Colonic mucosa (tissue), 4 donors: ENCODE results near the gene LAMC1. TPM values are rescaled to one million over a fixed set of nuclear protein-coding genes. Genes with fewer than 3 reads are reported as not detected.

ENCODE experiments used
- DNase-seq: peaks from one replicate; pipeline ENCODE4 v3.0.0-alpha.2; 2020
- H3K27ac ChIP-seq: fragments of 200-600 bp; one replicate; pipeline ENCODE4 v1.8.0; 2021
- H3K27me3 ChIP-seq: fragments of 200-600 bp; one replicate; pipeline ENCODE4 v1.8.0; 2021
- H3K36me3 ChIP-seq: fragments of 200-600 bp; one replicate; pipeline ENCODE4 v1.8.0; 2021
- H3K4me1 ChIP-seq: fragments of 200-600 bp; one replicate; pipeline ENCODE4 v1.8.0; 2021; ENCODE audit warnings: mild to moderate bottlenecking
- H3K4me3 ChIP-seq: fragments of 200-600 bp; one replicate; pipeline ENCODE4 v1.8.0; 2021
- H3K9ac ChIP-seq, 2 donors: one replicate each; pipeline ENCODE4 v1.7.0; 2013; ENCODE audit warnings: control low read depth in 2 of 2, low read depth in 2 of 2, low read length in 2 of 2
- H3K9me3 ChIP-seq: fragments of 200-600 bp; one replicate; pipeline ENCODE4 v1.8.0; 2021
- intact Hi-C: fragments of 100-400 bp; cut with DNase I; formaldehyde crosslinking; loops from one replicate; pipeline ENCODE4 v1.14.1; 2022
- total RNA-seq, 2 donors: library from RNA; stranded (reverse); fragmentation: NEBNext Ultra II Directional in 1 of 2; extraction: Animal tissue kit (Norgen Biotek cat#: 25700) in 1 of 2; gene quantifications; one replicate each; pipeline ENCODE4 v1.2.1, GENCODE V29; 2021
- TF ChIP-seq, protein P1 (sequence below): fragments of 200-600 bp; IDR thresholded peaks from one replicate; pipeline ENCODE4 v1.8.0; 2022; ENCODE audit warnings: antibody characterized with exemption, mild to moderate bottlenecking
- donor health status: healthy.
- donor health status: DM: no; HTN: no; CAD: no.
- donor health status: DM: no; HTN: no; CAD: no.

The LAMC1 gene
- total RNA-seq, 2 donors from 2014 or later = 28.0 to 54.6 TPM

DNA sequence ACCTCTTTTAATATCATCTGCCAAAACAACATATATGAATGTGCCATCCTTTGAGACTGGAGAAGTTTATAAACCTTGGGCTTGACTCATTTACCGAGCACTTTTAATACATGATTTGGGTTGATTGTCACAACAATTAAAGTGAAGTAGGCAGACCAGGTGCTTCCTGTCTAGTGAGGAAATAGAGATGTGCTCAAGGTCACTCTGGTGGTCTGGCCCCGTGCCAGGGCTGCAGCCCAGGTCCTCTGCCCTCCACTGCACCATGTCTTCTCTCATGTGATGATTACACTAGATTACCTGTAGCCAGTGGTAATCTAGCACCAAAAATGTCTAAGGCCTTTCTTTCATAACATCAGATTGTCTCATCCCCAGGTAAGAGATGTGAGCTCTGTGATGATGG is 101.0 kb downstream of the LAMC1 start:
- TF ChIP-seq, protein P1, sequence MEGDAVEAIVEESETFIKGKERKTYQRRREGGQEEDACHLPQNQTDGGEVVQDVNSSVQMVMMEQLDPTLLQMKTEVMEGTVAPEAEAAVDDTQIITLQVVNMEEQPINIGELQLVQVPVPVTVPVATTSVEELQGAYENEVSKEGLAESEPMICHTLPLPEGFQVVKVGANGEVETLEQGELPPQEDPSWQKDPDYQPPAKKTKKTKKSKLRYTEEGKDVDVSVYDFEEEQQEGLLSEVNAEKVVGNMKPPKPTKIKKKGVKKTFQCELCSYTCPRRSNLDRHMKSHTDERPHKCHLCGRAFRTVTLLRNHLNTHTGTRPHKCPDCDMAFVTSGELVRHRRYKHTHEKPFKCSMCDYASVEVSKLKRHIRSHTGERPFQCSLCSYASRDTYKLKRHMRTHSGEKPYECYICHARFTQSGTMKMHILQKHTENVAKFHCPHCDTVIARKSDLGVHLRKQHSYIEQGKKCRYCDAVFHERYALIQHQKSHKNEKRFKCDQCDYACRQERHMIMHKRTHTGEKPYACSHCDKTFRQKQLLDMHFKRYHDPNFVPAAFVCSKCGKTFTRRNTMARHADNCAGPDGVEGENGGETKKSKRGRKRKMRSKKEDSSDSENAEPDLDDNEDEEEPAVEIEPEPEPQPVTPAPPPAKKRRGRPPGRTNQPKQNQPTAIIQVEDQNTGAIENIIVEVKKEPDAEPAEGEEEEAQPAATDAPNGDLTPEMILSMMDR = no peak
- Histone ChIP-seq H3K9me3 (no peaks in the 10 kb centered on the region), H3K4me1 (no peaks in the 10 kb centered on the region), H3K27me3 (no peaks in the 10 kb centered on the region), H3K27ac (no peak overlapping the region), H3K9ac (no peak overlapping the region), H3K36me3 (no peaks in the 10 kb centered on the region), H3K4me3 (no peak overlapping the region)
- DNase-seq = no peak
- intact Hi-C loops = no loop called here

DNA sequence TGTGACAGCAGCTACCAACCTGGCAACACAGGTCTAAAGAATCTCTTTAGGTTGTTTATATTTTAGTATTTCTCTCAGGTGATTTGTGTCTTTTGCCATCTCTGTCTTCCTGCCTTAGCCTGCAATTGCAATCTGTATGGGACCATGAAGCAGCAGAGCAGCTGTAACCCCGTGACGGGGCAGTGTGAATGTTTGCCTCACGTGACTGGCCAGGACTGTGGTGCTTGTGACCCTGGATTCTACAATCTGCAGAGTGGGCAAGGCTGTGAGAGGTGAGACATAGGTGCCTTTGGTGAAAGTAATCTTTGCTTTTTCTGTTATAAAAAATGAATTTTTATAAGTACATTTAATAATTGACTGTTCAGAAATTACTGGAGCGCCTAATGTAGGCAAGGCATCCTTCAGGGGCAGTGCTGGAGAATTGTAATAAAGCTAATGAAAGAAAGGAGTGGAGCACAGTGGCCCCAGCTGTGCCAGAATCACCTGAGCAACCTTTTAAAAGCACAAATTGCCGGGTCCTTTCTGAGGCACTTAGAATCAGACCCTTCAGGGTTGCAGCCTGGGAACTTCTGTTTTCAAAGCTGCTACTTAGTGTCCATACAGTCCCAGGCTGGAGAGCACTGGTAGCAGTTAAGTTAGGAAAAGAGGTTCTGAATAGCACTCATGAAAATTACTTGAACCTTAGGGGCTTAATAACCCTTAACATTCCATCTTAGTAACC is 102.2 kb downstream of the LAMC1 start:
- Histone ChIP-seq H3K36me3 (no peaks in the 10 kb centered on the region), H3K4me3 (no peak overlapping the region), H3K27me3 (no peaks in the 10 kb centered on the region), H3K9ac (no peak overlapping the region), H3K9me3 (no peaks in the 10 kb centered on the region), H3K27ac (no peak overlapping the region), H3K4me1 (no peaks in the 10 kb centered on the region)
- no peak for DNase-seq
- intact Hi-C loops = no loop called here
- TF ChIP-seq, protein P1 = no peak

DNA sequence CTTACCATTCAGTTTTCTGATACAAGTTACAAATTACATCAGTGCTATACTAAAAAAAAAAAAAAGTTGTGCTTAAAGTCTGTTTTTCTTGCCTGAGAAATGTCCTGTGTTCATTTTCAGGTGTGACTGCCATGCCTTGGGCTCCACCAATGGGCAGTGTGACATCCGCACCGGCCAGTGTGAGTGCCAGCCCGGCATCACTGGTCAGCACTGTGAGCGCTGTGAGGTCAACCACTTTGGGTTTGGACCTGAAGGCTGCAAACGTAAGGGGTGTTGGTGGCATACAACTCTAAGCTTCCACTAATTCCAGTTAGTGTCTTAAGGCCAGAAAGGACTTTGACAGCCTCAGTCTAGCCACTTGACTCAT is 102.8 kb downstream of the LAMC1 start:
- Histone ChIP-seq H3K4me1 (no peaks in the 10 kb centered on the region), H3K9ac (no peak overlapping the region), H3K36me3 (no peaks in the 10 kb centered on the region), H3K4me3 (no peak overlapping the region), H3K9me3 (no peaks in the 10 kb centered on the region), H3K27me3 (no peaks in the 10 kb centered on the region), H3K27ac (no peak overlapping the region)
- no peak for DNase-seq
- TF ChIP-seq, protein P1 = no peak
- intact Hi-C loops = no loop called here

DNA sequence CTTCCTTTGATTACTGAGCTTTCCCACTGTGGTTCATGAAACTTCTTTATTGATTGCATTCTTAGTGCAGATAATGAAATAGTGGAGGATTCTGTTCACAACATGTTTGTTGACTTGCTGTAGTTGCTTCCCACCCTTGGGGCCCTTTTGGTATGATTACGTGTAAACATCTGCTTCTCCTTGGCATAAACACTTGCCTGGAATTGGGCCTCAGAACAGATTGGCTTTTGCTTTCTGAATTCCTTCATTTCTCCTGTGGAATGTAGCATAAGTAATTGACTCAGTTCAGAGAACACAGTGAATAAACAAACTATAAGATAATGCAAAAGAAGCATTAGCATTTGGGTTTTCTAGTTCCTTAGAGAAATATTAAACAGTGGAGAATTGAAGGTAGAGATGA is 103.3 kb downstream of the LAMC1 start:
- DNase-seq = no peak
- no peak overlapping the region for H3K4me3 ChIP-seq
- TF ChIP-seq, protein P1 = no peak
- intact Hi-C loops = no loop called here
- no peaks in the 10 kb centered on the region for H3K9me3 ChIP-seq
- H3K4me1 ChIP-seq = no peaks in the 10 kb centered on the region
- no peaks in the 10 kb centered on the region for H3K27me3 ChIP-seq
- H3K36me3 ChIP-seq = no peaks in the 10 kb centered on the region
- no peak overlapping the region for H3K9ac ChIP-seq
- H3K27ac ChIP-seq = no peak overlapping the region

DNA sequence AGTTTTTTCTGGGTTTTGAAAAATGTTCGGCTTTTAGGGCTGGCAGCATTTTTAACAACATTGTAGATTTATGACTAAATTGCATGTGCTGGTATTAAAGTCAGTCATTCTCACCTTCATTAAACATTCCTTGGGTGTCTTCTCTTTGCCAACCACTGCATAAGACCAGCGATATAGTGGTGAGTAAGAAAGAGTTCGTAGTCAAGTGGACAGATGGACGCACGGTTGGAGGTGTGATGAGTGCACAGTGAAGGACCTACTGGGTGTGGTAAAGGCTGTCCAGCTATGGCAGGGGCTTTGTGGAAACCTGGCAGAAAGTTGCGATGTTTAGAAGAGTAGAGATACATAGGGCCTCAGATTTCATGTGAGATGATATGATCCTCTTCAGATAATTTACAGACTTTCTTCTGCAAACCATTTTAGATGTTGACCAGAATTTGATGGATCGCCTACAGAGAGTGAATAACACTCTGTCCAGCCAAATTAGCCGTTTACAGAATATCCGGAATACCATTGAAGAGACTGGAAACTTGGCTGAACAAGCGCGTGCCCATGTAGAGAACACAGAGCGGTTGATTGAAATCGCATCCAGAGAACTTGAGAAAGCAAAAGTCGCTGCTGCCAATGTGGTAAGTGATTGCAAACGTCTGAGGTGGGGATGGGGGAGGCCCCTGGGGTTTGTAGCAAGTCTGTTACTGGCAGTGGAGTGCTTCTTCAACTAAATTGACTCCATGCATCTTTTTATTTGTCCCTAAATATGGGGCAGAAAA is 106.9 kb downstream of the LAMC1 start:
- TF ChIP-seq, protein P1 = no peak
- no peak overlapping the region for H3K27ac ChIP-seq
- no peaks in the 10 kb centered on the region for H3K27me3 ChIP-seq

More for the DNA sequence above, 106.9 kb downstream of the LAMC1 start:
- intact Hi-C loops = no loop called here
- no peak overlapping the region for H3K9ac ChIP-seq
- H3K9me3 ChIP-seq = no peaks in the 10 kb centered on the region
- no peaks in the 10 kb centered on the region for H3K36me3 ChIP-seq
- no peak overlapping the region for H3K4me3 ChIP-seq
- no peaks in the 10 kb centered on the region for H3K4me1 ChIP-seq
- DNase-seq = no peak
